Medulla oblongata (tissue), 1 donor: ENCODE measurements around the gene STEAP1B.
"Not testable (repeated sequence)": the region's sequence is repeated elsewhere in the genome, so short reads cannot be mapped to it uniquely, and the experiment has no call there.

Source experiments
- DNase-seq: peaks from one replicate; pipeline ENCODE4 v3.0.0-alpha.2; 2015; ENCODE audit errors: extremely low spot score

The STEAP1B gene

GRCh38 chr7:22496912-22497311, 3.1 kb downstream of the STEAP1B start:
- not testable (repeated sequence) for DNase-seq

GRCh38 chr7:22496296-22496888, 3.6 kb downstream of the STEAP1B start:
- not testable (repeated sequence) for DNase-seq

GRCh38 chr7:22493160-22493925, 6.6 kb downstream of the STEAP1B start:
- DNase-seq, result not testable (repeated sequence)

GRCh38 chr7:22488643-22489462, 11.1 kb downstream of the STEAP1B start:
- peak; percentile 93 for DNase-seq

- no peak for DNase-seq
Observed at GRCh38 chr7:22487978-22488642, 11.9 kb downstream of the STEAP1B start.

- DNase-seq, result no peak
Observed at GRCh38 chr7:22486597-22486996, 13.4 kb downstream of the STEAP1B start.

GRCh38 chr7:22485189-22485588, 14.8 kb downstream of the STEAP1B start:
- no peak for DNase-seq

- DNase-seq, result no peak
Observed at GRCh38 chr7:22482503-22482902, 17.5 kb downstream of the STEAP1B start.

GRCh38 chr7:22481726-22482125, 18.3 kb downstream of the STEAP1B start:
- no peak for DNase-seq

GRCh38 chr7:22480523-22481075, 19.4 kb downstream of the STEAP1B start:
- DNase-seq, result peak; percentile 16

- peak; percentile 7 for DNase-seq
Observed at GRCh38 chr7:22477876-22478450, 22.0 kb downstream of the STEAP1B start.

- no peak for DNase-seq
Observed at GRCh38 chr7:22477262-22477661, 22.7 kb downstream of the STEAP1B start.

- no peak for DNase-seq
Observed at GRCh38 chr7:22476824-22477223, 23.2 kb downstream of the STEAP1B start.

- no peak for DNase-seq
Observed at GRCh38 chr7:22474645-22475044, 25.3 kb downstream of the STEAP1B start.

- DNase-seq, result no peak
Observed at GRCh38 chr7:22470981-22471380, 29.0 kb downstream of the STEAP1B start.

GRCh38 chr7:22469371-22470143, 30.4 kb downstream of the STEAP1B start:
- DNase-seq, result no peak

GRCh38 chr7:22468609-22469008, 31.4 kb downstream of the STEAP1B start:
- DNase-seq, result no peak

- DNase-seq, result no peak
Observed at GRCh38 chr7:22464299-22464698, 35.7 kb downstream of the STEAP1B start.

GRCh38 chr7:22460363-22460988, 39.5 kb downstream of the STEAP1B start:
- DNase-seq, result no peak

- DNase-seq, result no peak
Observed at GRCh38 chr7:22457471-22457870, 42.5 kb downstream of the STEAP1B start.
